DLD1 (cell line): ENCODE data around the gene HMCN2.

Experiments used
- in situ Hi-C: cut with HindIII; loops from 2 replicates; pipeline ENCODE4 v1.10.0; 2017; ENCODE audit warnings: low sequenced_read_pairs

The HMCN2 gene

GRCh38 chr9:130463763-130464745 is 198.5 kb downstream of the HMCN2 start:
- in situ Hi-C loops = no loop called here

GRCh38 chr9:130465383-130466096 is 200.0 kb downstream of the HMCN2 start:
- in situ Hi-C loops = no loop called here

DNA sequence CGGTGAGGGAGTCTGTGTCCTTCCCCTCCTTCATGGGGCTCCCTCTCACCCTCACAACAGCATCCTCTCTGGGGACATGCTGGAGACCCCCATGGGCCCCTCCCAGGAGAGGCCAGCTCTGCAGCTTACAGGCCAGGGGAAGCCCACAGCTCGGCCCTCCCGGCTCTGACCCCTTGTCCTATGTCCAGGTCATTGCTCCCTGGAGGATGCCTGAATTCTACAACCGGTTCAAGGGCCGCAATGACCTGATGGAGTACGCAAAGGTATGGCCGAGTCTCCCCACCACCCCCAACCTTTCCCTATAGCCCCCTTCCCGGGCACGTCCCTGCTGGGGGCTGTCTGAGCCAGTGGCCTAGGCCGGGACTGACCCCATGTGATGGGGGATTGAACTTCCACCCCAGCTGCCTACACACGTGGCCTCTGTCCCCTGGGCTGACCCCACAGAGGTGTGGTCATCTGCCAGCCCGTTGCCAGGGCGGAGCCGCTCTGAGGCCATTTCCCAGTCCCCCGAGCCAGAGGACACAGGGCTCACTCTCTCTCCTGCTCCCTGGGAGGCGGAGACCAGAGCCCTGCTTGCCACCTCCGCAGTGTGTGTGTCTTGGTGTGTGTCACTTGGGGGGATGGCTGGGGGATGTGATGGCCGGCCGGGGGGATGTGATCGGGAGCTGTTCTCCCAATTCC is 201.1 kb downstream of the HMCN2 start:
- in situ Hi-C loops = no loop called here

DNA sequence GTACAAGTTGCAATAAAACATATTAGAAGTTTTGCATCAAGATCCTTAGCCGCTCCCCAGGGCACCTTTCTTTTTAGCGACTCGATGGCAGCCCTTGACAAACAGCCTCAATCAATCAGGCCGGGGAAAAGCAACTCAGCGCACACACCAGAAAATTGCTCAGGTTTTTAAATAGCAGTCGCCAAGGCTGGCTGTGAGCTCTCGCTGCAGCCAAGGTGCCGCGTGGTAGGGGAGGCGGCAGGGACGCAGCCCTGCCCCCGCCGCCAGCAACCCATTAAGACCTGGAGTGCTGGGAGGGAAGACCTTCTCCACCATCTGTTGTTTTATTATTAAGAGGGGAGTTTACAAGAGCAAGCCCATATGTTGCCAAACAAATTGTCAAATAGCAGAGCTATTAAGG is 201.8 kb downstream of the HMCN2 start:
- in situ Hi-C loops = no loop called here

- in situ Hi-C loops = no loop called here
Observed at GRCh38 chr9:130468566-130468965, 203.0 kb downstream of the HMCN2 start.

DNA sequence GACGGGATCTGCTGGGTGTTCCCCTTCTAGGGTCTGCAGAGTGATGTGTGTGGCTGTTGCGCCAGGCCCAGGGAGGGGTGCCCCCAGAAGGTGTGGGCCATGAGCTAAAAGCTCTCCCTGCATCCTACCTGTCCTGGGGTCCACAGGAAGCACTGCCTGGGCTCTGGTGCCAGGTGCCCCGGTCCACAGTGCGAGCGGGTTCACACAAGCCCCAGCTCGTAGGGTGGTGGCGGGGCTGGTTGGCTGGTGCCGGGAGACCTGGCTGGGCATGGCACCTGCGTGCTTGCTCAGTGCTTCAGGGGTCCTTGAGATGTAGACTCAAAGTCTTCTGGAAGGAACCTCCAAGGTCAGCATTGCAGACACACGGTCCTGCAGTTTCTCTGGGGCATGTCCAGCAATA is 204.7 kb downstream of the HMCN2 start:
- in situ Hi-C loops = no loop called here

DNA sequence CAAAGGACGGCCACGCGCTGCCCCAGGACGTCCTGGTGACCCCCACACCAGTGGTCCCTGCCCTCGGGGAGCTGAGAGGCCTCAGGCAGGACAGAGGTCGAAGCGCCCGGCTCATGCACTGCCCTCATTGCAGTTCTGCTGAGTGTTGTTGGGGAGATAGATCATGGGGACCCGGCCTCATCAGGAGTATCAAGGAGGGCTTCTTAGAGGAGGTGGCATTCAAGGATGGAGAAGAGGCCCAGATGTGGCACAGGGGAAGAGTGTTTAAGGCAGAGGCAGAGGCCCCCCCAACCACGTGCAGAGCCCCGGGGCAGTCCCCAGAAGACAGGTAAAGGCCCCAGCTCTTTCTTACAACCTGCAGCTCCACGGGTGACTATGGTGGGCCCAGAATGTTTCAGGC is 205.4 kb downstream of the HMCN2 start:
- in situ Hi-C loops = no loop called here

GRCh38 chr9:130471411-130472183 is 206.0 kb downstream of the HMCN2 start:
- in situ Hi-C loops = no loop called here

GRCh38 chr9:130472184-130472705 is 206.7 kb downstream of the HMCN2 start:
- in situ Hi-C loops = no loop called here

DNA sequence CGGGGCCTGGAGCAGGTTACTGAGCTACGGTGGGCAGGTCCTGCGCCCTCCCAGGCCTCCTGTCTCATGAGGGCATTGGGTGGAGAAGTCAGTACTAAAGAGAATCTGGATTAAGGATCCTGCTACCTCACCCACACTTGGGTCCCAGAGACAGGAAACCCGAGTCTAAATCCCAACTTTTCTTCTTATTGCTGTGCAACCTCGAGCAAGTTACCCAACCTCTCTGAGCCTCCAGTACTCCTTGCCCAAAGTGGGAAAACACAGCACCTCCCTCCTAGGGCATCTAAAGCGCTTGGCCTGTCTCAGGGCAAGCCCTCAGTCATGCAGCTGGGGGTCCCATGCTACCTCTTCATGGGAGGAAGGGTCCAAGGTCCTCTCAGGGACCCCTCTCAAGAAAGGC is 207.4 kb downstream of the HMCN2 start:
- in situ Hi-C loops = no loop called here

DNA sequence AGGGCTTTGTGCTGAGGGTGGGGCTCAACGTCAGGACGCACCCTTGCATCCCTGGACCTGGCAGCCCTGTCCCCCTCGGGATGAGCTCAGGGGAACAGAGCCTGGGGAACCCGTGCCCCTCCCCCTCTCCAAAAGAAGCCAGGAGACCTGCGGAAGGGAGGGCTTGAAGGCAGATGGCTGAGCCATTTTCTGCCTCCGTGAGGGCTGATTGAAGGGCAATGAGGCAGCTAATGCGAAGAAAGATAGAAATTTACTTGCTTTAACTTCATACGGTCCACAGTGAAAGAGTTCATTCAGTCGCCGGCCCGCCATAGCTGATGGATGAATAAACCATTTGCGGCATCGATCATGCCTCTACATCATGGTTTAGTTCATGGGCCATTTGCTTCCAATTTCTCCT is 208.0 kb downstream of the HMCN2 start:
- in situ Hi-C loops = no loop called here

DNA sequence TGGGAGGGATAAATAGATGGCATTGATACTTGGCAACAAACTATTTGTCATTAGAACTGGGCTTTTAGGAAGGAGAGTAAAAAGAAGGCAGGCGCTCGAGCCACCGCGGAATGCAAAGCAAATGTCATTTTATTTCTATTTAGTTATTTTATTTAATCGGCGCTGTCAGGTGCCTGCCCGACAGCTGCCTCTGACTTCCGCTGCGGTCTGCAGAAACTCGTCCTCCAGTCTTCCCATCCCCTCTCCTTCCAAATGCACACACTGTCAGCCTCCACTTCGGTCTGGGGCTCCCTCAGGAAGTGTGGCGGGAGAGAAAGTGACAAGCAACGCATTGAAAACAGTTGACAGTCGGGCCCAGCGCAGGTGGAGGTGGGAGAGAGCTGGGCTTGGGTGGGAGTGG is 208.5 kb downstream of the HMCN2 start:
- in situ Hi-C loops = no loop called here

- in situ Hi-C loops = no loop called here
Observed at GRCh38 chr9:130476151-130476730, 210.7 kb downstream of the HMCN2 start.

GRCh38 chr9:130477564-130477963 is 212.0 kb downstream of the HMCN2 start:
- in situ Hi-C loops = no loop called here

DNA sequence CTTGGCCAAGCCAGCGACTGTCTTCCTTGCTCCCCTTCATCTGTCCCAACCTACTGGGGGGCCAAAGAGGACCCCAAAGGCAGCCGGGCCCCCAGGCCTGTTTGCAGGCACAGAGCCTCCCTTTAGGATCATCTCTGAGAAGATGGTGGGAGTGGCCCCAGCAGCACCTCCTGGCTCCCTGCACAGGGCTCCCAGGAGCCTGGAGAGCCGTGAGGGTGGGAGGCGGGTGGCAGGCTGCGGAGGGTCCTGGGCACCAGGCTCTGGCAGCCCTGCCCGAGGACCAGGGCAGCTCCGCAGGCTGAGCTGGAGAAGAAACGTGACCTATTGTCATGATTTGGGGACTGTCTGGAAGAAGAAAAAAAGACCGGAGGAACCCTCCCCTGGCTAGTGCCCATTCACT is 212.6 kb downstream of the HMCN2 start:
- in situ Hi-C loops = no loop called here

GRCh38 chr9:130478736-130479575 is 213.4 kb downstream of the HMCN2 start:
- in situ Hi-C loops = no loop called here

DNA sequence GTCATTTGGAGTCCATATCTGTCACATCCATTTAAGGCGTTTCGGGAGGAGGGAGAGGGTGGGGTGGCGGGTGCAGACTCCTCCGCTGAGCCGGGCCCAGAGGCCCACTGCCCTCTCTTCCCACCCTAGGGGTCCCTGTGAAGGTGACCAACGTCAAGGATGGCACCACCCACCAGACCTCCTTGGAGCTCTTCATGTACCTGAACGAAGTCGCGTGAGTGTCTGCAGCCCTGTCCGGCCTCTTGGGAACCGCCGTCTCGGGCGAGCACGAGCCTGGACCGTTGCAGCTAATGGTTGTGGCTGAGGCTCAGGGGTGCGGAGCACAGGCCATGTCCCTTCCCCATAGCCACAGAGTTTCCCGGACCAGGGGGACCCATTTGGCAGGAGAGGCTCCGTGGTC is 214.0 kb downstream of the HMCN2 start:
- in situ Hi-C loops = no loop called here

DNA sequence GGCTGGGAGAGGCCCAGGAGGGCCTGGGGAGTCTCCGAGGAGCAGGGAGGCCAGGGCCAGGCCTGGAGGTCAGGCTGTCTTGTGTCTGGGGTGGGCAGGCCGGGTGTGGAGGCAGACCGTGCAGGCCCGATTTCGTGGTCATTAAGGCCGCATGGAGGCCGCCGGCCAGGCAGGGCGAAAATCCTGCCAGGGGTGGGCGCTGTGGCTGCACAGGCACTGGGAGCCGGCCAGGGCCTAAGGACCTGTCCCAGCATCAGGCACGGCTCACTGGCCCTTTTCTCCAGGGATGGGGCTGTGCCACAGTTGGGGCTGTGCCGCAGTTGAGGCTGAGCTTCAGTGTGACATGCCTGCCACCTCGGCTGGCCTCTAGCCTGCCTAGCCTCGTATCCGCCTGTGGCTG is 215.1 kb downstream of the HMCN2 start:
- in situ Hi-C loops = no loop called here

GRCh38 chr9:130482463-130482862 is 216.9 kb downstream of the HMCN2 start:
- in situ Hi-C loops = no loop called here
